ENCODE measurements around the gene S100A6.
"Not testable (repeated sequence)": the region's sequence is repeated elsewhere in the genome, so short reads cannot be mapped to it uniquely, and the experiment has no call there.

S100A6 gene

DNA sequence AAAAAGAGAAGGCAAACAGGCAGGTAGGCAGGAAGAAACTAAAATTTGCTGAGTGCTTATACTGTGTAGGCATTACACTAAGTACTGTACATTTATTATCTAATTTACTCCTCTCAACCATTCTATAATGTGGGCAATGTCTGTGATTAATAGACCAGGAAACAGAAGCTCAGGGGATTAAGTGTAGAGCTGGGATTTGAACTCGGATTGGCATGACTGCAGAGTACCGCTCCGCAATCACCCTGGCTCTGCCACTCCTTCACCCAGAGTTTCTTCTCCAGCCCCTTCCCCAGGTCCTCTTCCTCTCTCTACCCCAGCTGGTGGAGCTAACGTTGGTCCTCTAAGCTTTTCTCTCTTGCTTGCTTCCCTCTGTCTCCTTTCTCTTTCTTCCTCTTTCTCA is 41.3 kb upstream of the S100A6 start:
- no peak for DNase-seq (ENCODE audit: low read depth)
- no peak overlapping the region for H3K4me3 ChIP-seq (ENCODE audit: control insufficient read depth, low read depth, low read length)
- TF ChIP-seq, protein P1, sequence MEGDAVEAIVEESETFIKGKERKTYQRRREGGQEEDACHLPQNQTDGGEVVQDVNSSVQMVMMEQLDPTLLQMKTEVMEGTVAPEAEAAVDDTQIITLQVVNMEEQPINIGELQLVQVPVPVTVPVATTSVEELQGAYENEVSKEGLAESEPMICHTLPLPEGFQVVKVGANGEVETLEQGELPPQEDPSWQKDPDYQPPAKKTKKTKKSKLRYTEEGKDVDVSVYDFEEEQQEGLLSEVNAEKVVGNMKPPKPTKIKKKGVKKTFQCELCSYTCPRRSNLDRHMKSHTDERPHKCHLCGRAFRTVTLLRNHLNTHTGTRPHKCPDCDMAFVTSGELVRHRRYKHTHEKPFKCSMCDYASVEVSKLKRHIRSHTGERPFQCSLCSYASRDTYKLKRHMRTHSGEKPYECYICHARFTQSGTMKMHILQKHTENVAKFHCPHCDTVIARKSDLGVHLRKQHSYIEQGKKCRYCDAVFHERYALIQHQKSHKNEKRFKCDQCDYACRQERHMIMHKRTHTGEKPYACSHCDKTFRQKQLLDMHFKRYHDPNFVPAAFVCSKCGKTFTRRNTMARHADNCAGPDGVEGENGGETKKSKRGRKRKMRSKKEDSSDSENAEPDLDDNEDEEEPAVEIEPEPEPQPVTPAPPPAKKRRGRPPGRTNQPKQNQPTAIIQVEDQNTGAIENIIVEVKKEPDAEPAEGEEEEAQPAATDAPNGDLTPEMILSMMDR (IDR thresholded peaks at IDR 0.05; ENCODE audit: control insufficient read depth, insufficient read depth, low read depth, low read length, missing control alignments) = no peak

DNA sequence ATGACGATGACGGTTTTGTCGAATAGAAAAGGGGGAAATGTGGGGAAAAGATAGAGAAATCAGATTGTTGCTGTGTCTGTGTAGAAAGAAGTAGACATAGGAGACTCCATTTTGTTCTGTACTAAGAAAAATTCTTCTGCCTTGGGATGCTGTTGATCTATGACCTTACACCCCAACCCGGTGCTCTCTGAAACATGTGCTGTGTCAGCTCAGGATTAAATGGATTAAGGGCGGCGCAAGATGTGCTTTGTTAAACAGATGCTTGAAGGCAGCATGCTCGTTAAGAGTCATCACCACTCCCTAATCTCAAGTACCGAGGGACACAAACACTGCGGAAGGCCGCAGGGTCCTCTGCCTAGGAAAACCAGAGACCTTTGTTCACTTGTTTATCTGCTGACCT is 39.7 kb upstream of the S100A6 start:
- DNase-seq (ENCODE audit: low read depth); H3K4me3 ChIP-seq (ENCODE audit: control insufficient read depth, low read depth, low read length): not testable (repeated sequence)

DNA sequence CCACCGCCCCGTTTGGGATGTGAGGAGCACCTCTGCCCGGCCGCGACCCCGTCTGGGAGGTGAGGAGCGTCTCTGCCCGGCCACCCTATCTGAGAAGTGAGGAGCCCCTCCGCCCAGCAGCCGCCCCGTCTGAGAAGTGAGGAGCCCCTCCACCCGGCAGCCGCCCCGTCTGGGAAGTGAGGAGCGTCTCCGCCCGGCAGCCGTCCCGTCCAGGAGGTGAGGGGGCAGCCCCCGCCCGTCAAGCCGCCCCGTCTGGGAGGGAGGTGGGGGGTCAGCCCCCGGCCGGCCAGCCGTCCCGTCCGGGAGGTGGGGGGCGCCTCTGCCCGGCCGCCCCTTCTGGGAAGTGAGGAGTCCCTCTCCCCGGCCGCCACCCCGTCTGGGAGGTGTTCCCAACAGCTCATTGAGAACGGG is 39.3 kb upstream of the S100A6 start:
- not testable (repeated sequence) for H3K4me3 ChIP-seq (ENCODE audit: control insufficient read depth, low read depth, low read length); DNase-seq (ENCODE audit: low read depth)

DNA sequence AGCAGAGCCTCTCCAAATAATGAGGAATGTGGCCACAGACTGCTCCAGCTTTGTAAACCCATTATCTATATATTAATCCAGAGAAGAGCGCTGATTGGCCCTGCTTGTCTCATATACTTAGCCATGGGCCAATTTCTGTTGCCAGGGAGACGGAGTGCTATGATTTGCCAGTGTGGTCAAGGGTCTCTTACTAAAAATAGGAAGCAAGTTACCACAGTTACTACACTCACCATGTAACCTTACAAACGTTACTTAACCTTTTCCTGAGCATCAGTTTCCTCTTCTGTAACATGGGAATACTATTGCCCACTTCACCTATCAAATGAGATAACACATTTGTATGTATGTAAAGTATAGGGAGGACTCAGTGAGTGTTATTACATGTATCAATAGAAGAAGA is 37.6 kb upstream of the S100A6 start:
- TF ChIP-seq, protein P1 (IDR thresholded peaks at IDR 0.05; ENCODE audit: control insufficient read depth, insufficient read depth, low read depth, low read length, missing control alignments) = no peak
- no peak overlapping the region for H3K4me3 ChIP-seq (ENCODE audit: control insufficient read depth, low read depth, low read length)
- no peak for DNase-seq (ENCODE audit: low read depth)

DNA sequence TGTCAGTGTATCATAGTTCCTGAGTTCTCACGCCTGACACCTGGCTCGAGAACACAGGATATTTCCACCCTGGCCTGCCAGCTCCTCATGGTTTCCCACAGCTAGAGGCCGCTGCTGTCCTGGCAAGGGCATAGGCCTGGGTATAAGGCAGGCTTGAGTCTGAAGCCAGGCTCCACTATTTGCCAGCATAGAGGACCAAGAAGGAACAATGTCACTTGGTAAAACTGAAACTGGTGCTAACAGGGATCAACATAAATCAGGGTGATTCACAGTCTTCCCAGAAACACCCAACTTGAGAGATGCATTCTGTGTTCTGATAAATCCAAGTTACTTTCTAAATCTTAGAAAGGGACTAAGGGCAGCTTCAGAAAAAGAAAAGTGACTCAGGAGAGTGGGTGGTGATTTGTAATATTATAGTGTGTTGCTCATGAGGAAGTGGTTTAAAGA is 36.8 kb upstream of the S100A6 start:
- DNase-seq (ENCODE audit: low read depth) = peak; percentile 70
- no peak overlapping the region for H3K4me3 ChIP-seq (ENCODE audit: control insufficient read depth, low read depth, low read length)
- TF ChIP-seq, protein P1 (IDR thresholded peaks at IDR 0.05; ENCODE audit: control insufficient read depth, insufficient read depth, low read depth, low read length, missing control alignments) = peak; percentile 94

DNA sequence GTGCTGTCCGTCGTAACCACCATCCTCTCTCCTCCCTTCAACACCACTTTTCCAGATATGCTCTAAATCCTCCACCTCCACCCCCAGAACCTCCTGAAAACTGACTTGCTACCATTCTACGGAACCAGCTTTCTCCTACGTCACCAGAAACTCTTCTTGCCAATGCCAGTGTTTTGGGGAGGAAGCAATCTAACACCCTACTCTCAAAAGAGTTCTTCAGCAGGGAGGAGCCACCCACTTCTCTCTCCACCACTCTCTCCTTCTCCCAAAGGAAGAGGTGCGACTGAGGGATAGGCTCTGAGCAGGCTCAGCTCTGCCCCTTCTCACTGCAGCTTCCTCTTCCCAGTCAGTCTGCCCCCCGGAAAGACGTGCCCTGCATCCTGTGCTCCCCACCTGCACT is 35.9 kb upstream of the S100A6 start:
- H3K4me3 ChIP-seq (ENCODE audit: control insufficient read depth, low read depth, low read length) = no peak overlapping the region
- TF ChIP-seq, protein P1 (IDR thresholded peaks at IDR 0.05; ENCODE audit: control insufficient read depth, insufficient read depth, low read depth, low read length, missing control alignments) = no peak
- DNase-seq (ENCODE audit: low read depth) = no peak

DNA sequence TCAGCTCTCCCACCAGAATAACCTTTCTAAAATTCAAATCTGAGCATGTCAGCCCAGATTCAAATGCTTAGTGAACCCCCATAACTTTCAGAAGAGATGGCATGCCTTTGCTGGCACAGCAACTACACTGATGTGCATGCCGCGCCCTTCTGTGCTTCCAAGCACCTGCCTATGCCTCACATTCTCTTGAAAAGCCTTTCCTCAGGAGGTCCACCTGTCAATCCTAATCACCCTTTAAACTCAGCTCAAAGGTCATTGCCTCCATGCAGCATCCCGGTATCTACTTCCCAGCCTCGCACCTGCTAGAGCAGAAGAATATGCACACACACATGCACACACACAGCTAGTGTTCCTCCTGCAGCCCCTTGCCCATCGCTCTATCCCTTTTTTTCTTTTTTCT is 35.1 kb upstream of the S100A6 start:
- DNase-seq (ENCODE audit: low read depth) = no peak
- TF ChIP-seq, protein P1 (IDR thresholded peaks at IDR 0.05; ENCODE audit: control insufficient read depth, insufficient read depth, low read depth, low read length, missing control alignments) = no peak
- H3K4me3 ChIP-seq (ENCODE audit: control insufficient read depth, low read depth, low read length) = no peak overlapping the region

DNA sequence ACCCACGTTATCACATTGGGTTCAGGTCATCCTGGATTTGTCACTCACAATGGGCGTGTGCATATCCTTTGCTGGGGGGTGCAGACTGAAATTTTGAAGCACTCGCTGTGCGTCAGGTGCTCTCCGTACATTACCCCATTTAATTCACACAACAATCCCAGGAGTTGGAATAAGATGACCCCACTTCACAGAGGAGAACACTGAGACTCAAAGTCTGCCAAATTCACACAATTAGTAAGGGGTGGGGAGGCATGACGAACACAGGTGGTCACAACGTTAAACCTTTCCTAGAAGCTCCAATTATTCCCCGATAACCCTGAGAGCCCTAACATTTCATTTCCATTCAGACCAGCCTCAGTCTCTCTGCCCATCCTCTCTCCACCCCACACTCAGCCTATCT is 33.7 kb upstream of the S100A6 start:
- TF ChIP-seq, protein P1 (IDR thresholded peaks at IDR 0.05; ENCODE audit: control insufficient read depth, insufficient read depth, low read depth, low read length, missing control alignments) = no peak

More for the DNA sequence above, 33.7 kb upstream of the S100A6 start:
- no peak overlapping the region for H3K4me3 ChIP-seq (ENCODE audit: control insufficient read depth, low read depth, low read length)
- no peak for DNase-seq (ENCODE audit: low read depth)
